GM12878 (cell line): ENCODE measurements around the gene MISP3.

Source experiments
- EZH2 ChIP-seq: IDR thresholded peaks from 2 replicates; pipeline ENCODE4 v1.6.1; 2012; ENCODE audit warnings: low read depth, mild to moderate bottlenecking, control low read depth, inconsistent platforms, low read length, borderline replicate concordance; ENCODE audit not compliant: control insufficient read depth
- GATAD2B ChIP-seq: fragments of 450-650 bp; conservative IDR thresholded peaks from 2 replicates; pipeline ENCODE4 v1.6.1; 2017; ENCODE audit warnings: low read depth, mild to moderate bottlenecking, moderate library complexity

- TF ChIP-seq EZH2 = no peak
- no peak for TF ChIP-seq GATAD2B
Observed at GRCh38 chr19:14116918-14117578, 44.5 kb downstream of the MISP3 start.
